Neural progenitor cell (in vitro differentiated cells): ENCODE data around the gene MEGF6.

Experiments used
- CTCF ChIP-seq: fragments of 200-600 bp; sonication (generic); IDR thresholded peaks from 2 replicates; pipeline ENCODE4 v1.5.1; 2017; ENCODE audit warnings: antibody characterized with exemption, mild to moderate bottlenecking
- EZH2 ChIP-seq: fragments of 200-600 bp; sonication (generic); IDR thresholded peaks from 2 replicates; pipeline ENCODE4 v1.6.1; 2017; ENCODE audit warnings: antibody characterized with exemption, mild to moderate bottlenecking, moderate library complexity
- EZH2phosphoT487 ChIP-seq: fragments of 200-600 bp; sonication (generic); IDR thresholded peaks from 2 replicates; pipeline ENCODE4 v1.6.1; 2017; ENCODE audit warnings: antibody characterized with exemption

- TF ChIP-seq EZH2 (no peak), CTCF (no peak), EZH2phosphoT487 (no peak)
Observed at GRCh38 chr1:3469104-3469848, 142.0 kb downstream of the MEGF6 start.
